Fibroblast of lung (primary cell): Measurements from ENCODE around the gene CDKAL1.

Experiments used
- CTCF ChIP-seq, 2 donors: IDR thresholded peaks in 1 of 2; conservative IDR thresholded peaks in 1 of 2; 1 replicate in 1 of 2; 2 replicates in 1 of 2; pipeline ENCODE4 v1.5.1; 2011 to 2012; ENCODE audit warnings: low read length in 2 of 2, control low read depth in 1 of 2, inconsistent platforms in 1 of 2, low read depth in 1 of 2, mild to moderate bottlenecking in 1 of 2
- EZH2 ChIP-seq: IDR thresholded peaks from 2 replicates; pipeline ENCODE4 v1.5.1; 2012; ENCODE audit warnings: low read length, control low read depth, mild to moderate bottlenecking; ENCODE audit errors: missing control alignments

DNA sequence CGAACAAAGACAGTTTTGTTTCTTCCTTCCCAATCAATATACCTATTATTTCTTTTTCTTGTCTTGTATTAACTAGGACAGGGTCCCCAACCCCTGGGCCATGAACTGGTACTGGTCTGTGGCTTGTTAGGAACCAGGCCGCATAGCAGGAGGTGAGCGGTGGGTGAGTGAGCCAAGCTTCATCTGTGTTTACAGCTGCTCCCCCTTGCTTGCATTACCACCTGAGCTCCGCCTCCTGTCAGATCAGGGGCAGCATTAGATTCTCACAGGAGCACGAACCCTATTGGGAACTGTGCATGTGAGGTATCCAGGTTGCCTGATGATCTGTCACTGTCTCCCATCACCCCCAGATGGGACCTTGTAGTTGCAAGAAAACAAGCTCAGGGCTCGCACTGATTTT lies 151.9 kb downstream of the CDKAL1 start:
- TF ChIP-seq CTCF (conservative IDR thresholded peaks at IDR 0.05 in 1 of 2, IDR thresholded peaks at IDR 0.05 in 1 of 2; ENCODE audit: low read depth in 1 of 2, low read length in 2 of 2), result no peak
- no peak for TF ChIP-seq EZH2
